ENCODE data around the gene EPS8L1. TPM values are rescaled to one million over a fixed set of nuclear protein-coding genes. Genes with fewer than 3 reads are reported as not detected.
"Not testable (repeated sequence)": the region's sequence is repeated elsewhere in the genome, so short reads cannot be mapped to it uniquely, and the experiment has no call there.

EPS8L1 gene
- total RNA-seq, 2 donors from 2014 or later: 29.4 to 52.8 TPM

DNA sequence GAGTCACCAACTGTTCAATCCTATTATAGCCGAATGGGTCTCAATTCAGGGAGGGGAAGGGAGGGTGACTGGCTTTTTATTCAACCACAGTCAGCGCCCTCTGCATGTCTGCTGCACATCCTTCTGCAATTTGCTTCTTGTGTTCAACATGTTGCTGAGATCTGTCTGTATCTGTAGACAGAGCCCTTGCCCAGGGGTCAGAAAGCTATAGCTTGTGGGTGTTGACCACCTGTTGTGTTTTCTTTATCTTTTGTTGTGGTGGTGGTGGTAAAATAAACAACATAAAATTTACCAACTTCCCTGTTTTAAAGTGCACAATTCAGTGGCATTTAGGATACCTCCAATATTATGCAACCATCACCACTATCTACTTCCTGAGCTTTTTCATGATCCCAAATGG lies 29.6 kb downstream of the EPS8L1 start:
- Mint-ChIP-seq H3K27me3 (ENCODE audit: insufficient read depth) (no peaks in the 10 kb centered on the region), H3K4me3 (no peak overlapping the region), H3K4me1 (no peaks in the 10 kb centered on the region), H3K27ac (no peak overlapping the region), H3K9me3 (peaks cover 8% of the 10 kb centered on the region), H3K36me3 (ENCODE audit: low read depth) (peaks cover 42% of the 10 kb centered on the region)
- Histone ChIP-seq H3K4me1 (ENCODE audit: control insufficient read depth, insufficient read depth, low read length) (no peaks in the 10 kb centered on the region), H3K36me3 (ENCODE audit: control insufficient read depth, insufficient read depth, low read length) (peaks cover 12% of the 10 kb centered on the region), H3K9me3 (ENCODE audit: control insufficient read depth, low read length) (peaks cover 5% of the 10 kb centered on the region), H3K9ac (ENCODE audit: extremely low read depth, low read length, poor library complexity, severe bottlenecking) (no peak overlapping the region), H3K27ac (ENCODE audit: low read depth, low read length) (no peak overlapping the region), H3K4me3 (ENCODE audit: low read length) (no peak overlapping the region), H3K27me3 (ENCODE audit: control insufficient read depth, insufficient read depth, low read length, poor library complexity, severe bottlenecking) (no peaks in the 10 kb centered on the region)
- WGBS, 2 experiments (ENCODE audit: insufficient coverage in 1 of 2, insufficient read length in 1 of 2): 80 to 89% methylated on average over 2 of the region's 2 CpGs
- TF ChIP-seq, protein P1, sequence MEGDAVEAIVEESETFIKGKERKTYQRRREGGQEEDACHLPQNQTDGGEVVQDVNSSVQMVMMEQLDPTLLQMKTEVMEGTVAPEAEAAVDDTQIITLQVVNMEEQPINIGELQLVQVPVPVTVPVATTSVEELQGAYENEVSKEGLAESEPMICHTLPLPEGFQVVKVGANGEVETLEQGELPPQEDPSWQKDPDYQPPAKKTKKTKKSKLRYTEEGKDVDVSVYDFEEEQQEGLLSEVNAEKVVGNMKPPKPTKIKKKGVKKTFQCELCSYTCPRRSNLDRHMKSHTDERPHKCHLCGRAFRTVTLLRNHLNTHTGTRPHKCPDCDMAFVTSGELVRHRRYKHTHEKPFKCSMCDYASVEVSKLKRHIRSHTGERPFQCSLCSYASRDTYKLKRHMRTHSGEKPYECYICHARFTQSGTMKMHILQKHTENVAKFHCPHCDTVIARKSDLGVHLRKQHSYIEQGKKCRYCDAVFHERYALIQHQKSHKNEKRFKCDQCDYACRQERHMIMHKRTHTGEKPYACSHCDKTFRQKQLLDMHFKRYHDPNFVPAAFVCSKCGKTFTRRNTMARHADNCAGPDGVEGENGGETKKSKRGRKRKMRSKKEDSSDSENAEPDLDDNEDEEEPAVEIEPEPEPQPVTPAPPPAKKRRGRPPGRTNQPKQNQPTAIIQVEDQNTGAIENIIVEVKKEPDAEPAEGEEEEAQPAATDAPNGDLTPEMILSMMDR (conservative IDR thresholded peaks at IDR 0.05): no peak
- no peak for DNase-seq

- TF ChIP-seq, protein P1 (conservative IDR thresholded peaks at IDR 0.05): no peak
- H3K4me3 ChIP-seq (ENCODE audit: low read length): no peak overlapping the region
- no peak for DNase-seq
- no peaks in the 10 kb centered on the region for H3K4me1 Mint-ChIP-seq
- 93 to 100% methylated on average over 3 to 6 of the region's 6 CpGs for WGBS, 2 experiments (ENCODE audit: insufficient coverage in 1 of 2, insufficient read length in 1 of 2)
- H3K9me3 ChIP-seq (ENCODE audit: control insufficient read depth, low read length): peaks cover 5% of the 10 kb centered on the region
- peaks cover 8% of the 10 kb centered on the region for H3K9me3 Mint-ChIP-seq
- H3K4me1 ChIP-seq (ENCODE audit: control insufficient read depth, insufficient read depth, low read length): no peaks in the 10 kb centered on the region
- no peaks in the 10 kb centered on the region for H3K27me3 ChIP-seq (ENCODE audit: control insufficient read depth, insufficient read depth, low read length, poor library complexity, severe bottlenecking)
- H3K27ac Mint-ChIP-seq: no peak overlapping the region
- peaks cover 41% of the 10 kb centered on the region for H3K36me3 Mint-ChIP-seq (ENCODE audit: low read depth)
- no peak overlapping the region for H3K4me3 Mint-ChIP-seq
- no peak overlapping the region for H3K27ac ChIP-seq (ENCODE audit: low read depth, low read length)
- no peaks in the 10 kb centered on the region for H3K27me3 Mint-ChIP-seq (ENCODE audit: insufficient read depth)
- H3K36me3 ChIP-seq (ENCODE audit: control insufficient read depth, insufficient read depth, low read length): peaks cover 12% of the 10 kb centered on the region
- no peak overlapping the region for H3K9ac ChIP-seq (ENCODE audit: extremely low read depth, low read length, poor library complexity, severe bottlenecking)
These were observed 30.9 kb downstream of the EPS8L1 start for GRCh38 chr19:55106591-55106990.

DNA sequence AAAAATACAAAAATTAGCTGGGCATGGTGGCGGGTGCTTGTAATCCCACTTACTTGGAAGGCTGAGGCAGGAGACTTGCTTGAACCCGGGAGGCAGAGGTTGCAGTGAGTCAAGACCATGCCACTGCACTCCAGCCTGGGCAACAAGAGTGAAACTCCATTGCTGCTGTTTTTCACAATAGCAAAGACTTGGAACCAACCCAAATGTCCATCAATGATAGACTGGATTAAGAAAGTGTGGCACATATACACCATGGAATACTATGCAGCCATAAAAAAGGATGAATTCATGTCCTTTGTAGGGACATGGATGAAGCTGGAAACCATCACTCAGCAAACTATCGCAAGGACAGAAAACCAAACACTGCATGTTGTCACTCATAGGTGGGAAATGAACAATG lies 31.6 kb downstream of the EPS8L1 start:
- not testable (repeated sequence) for H3K27me3 ChIP-seq (ENCODE audit: control insufficient read depth, insufficient read depth, low read length, poor library complexity, severe bottlenecking); H3K4me1 Mint-ChIP-seq; H3K27ac ChIP-seq (ENCODE audit: low read depth, low read length); H3K9ac ChIP-seq (ENCODE audit: extremely low read depth, low read length, poor library complexity, severe bottlenecking); H3K9me3 Mint-ChIP-seq; H3K4me3 Mint-ChIP-seq; DNase-seq; H3K27me3 Mint-ChIP-seq (ENCODE audit: insufficient read depth); H3K4me1 ChIP-seq (ENCODE audit: control insufficient read depth, insufficient read depth, low read length); H3K9me3 ChIP-seq (ENCODE audit: control insufficient read depth, low read length); H3K4me3 ChIP-seq (ENCODE audit: low read length); H3K27ac Mint-ChIP-seq
- peaks cover 12% of the 10 kb centered on the region for H3K36me3 ChIP-seq (ENCODE audit: control insufficient read depth, insufficient read depth, low read length)
- whole genome bisulfite sequencing, 2 experiments (ENCODE audit: insufficient coverage in 1 of 2, insufficient read length in 1 of 2): 82 to 92% methylated on average over 2 of the region's 3 CpGs
- peaks cover 38% of the 10 kb centered on the region for H3K36me3 Mint-ChIP-seq (ENCODE audit: low read depth)

Measured in endodermal cell (in vitro differentiated cells).